NCI-H1417 treated with DMSO at 0.1 percent for 48 hours (cell line): ENCODE results near the gene MED23.

Experiments
- DNase-seq: peaks from one replicate; lab custom pipeline; 2025; lab: John Stamatoyannopoulos, UW

Gene MED23

DNA sequence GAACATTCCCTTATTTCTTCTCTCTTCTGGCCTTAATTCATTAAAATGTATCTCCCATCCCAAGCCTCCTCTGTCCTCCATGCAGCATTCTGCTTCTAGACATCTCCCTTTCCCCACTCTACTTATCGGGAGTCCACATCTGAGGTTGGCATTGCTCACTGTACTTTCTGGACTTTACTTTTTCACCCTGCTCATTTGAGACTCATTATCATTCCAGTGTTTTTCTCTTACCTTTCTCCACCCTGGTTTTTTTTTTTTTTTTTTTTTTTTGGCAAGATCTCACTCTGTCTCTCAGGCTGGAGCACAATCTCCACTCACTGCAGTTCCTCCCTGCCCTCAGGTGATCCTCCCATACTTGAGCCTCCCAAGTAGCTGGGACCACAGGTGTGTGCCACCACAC is 13.5 kb upstream of the MED23 start:
- no peak for DNase-seq

- DNase-seq = no peak
Measured at GRCh38 chr6:131640576-131640975, 12.5 kb upstream of the MED23 start.

GRCh38 chr6:131640100-131640499 is 12.1 kb upstream of the MED23 start:
- DNase-seq = no peak

DNA sequence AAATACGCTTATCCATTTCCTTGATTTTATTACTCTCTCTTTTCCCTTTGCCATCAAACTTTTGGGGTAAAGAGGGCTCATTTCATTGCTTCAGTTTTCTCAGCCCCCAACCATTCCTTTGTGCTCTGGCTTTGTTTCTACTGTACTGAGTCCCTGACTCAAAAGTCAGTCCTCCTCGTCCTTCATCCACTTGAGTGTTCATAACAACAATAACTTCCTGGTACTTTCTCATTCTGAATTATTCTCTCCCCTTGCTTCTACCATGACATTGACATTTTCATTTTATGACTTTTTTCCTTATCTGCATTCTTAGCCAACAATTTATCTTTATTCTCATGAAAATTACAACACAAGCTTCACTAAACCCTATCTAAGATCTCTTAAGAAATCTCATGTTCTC is 10.0 kb upstream of the MED23 start:
- no peak for DNase-seq

DNA sequence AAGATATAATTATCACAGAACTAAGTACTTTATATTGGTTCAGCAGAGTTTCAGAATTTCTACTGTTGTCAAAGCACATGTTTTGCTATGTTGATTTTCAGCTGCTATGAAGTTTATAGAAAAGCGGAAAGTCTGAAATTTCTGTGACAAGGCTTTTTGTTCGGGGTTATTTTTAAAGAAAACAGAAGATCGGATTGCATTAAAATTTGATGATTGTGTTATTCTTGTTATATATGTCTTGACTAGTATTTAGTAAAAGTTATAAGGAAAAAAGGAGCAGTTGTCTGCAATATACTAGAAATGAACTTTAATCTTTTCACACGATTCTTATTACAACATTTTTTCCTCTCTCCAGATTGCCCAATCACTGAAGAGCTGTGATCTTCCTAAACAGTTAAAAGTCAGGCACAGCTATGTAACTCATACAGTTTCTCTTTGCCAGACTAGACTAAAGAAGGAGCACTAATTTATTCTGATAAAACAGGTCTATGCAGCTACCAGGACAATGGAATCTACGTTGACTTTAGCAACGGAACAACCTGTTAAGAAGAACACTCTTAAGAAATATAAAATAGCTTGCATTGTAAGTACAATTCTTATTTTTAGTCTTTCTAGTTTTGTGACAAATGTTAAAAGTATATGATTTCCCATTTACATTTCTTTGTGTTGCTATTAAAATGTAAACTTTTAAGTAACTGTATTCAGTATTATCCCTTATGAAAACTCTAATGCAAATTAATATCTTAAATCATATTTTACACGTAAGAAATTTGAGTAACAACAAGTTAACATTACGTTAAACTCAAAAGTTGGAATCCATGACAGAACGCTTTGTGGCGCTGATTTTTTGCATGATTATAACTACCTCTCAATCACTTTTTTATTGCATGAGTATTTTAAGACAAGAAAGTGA is 9.1 kb upstream of the MED23 start, which contains the start of gene ENPP3:
ENPP3 (plus strand) TSS at position 423 of the 913 bp plus-strand sequence; CDS start at position 506, 83 bp downstream.
- no peak for DNase-seq

DNA sequence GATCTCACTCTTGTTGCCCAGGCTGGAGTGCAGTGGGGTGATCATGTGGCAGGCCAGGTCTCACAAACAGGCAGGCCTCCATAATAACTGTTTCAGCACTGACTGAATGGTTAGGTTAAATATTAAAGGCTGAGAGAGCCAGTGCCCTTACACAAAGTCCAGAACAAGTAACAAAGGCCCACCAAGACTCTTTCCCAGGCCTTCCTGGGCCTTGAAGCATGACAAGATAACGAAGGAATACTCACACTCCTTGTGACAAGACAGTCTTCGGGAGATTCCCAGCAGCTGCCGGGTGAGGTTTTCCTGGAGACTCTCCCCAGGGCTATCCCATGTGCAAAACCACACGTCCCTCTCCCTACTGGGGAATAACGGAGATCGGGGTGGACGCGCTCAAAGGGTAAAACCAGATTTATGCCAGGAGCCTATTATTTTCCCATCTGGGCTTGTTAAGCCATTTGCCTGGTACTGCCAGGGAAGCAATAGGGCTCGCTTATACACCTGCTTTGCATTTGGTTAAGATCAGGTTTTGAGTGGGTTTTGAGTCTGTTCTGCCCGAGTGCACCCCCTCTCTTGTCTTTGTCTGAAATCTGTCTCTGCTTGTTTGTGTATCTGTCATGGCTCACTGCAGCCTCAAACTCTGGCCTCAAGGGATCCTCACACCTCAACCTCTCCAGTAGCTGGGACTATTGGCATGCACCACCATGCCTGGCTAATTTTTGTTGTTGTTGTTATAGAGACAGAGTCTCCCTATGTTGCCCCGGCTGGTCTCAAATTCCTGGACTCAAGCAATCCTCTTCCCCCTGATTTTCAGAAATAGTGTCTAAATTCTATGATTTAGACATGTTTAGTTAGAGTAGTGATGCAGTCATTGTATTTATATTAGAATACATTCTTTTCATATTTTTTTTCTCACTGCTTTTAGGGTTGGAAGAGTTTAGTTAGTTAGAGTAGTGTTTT is 7.6 kb upstream of the MED23 start:
- DNase-seq = no peak

DNA sequence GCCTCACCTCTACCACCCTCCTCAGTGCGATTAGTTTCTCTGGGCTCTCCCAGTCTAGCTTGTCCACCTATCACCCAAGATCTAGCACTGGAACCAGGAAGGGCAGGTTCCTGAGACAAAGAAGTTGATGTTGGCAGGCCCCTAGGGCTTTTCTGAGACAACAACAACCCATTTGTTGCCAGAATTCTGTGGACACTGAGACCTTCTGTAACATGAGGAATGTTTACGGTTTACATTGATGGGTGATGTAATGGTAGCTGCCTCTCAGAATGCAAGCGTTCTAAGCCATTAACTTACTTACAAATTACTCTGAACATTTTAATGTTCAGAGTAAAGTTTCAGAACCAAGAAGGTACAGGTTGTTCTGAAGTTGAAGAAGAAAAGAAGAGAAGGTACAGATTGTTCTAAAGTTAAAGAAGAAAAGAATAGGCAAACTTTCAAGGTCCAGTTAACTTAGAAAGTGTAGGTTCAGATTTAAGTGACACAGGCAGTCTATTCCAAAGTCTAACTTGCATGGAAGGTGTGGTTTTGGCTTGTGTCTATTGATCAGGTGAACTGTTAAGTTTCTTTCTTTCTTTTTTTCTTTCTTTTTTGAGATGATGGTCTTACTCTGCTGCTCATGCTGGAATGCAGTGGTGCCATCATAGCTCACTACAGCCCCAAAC is 3.7 kb upstream of the MED23 start:
- DNase-seq = no peak

DNA sequence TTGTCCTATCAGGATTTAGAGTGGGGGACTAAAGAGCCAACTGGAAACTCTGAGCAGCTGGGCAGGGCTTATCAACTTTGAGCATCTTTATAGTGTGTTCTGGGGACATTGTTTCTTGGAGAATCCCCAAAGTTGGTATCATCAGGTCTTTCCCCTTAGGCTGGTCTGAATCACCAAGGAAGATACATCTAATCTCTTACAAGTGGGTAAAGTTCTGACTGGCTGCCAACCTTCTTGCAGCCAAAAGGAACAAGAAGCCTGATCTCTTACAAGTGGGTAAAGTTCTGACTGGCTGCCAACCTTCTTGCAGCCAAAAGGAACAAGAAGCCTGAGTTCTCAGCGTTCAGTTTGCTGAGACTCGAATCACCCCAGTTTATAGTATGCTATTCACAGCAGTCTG is 1.6 kb upstream of the MED23 start:
- no peak for DNase-seq

GRCh38 chr6:131628726-131629125 is 684 bp upstream of the MED23 start:
- no peak for DNase-seq

DNA sequence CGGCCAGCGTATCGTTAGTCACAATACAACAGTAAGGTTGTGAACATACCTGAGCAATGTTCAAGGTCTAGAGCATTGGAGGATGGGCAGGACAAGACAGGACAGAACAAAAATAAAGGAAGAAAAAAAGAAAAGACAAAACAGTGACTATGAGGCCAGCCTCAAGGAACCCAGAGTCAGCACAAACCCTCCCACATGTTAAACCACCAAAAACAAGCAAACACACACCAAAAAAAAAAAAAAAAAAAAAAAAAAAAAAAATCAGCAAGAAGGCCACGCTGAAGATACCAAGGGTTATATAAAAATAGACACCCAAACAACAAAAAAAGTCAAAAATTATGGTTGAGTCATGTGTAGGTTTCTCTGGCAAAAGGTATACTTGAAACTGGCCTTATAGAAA is 12.8 kb downstream of the MED23 start:
- no peak for DNase-seq

- no peak for DNase-seq
Measured at GRCh38 chr6:131613296-131613925, 14.6 kb downstream of the MED23 start.

- no peak for DNase-seq
Measured at GRCh38 chr6:131602781-131603312, 25.2 kb downstream of the MED23 start.

DNA sequence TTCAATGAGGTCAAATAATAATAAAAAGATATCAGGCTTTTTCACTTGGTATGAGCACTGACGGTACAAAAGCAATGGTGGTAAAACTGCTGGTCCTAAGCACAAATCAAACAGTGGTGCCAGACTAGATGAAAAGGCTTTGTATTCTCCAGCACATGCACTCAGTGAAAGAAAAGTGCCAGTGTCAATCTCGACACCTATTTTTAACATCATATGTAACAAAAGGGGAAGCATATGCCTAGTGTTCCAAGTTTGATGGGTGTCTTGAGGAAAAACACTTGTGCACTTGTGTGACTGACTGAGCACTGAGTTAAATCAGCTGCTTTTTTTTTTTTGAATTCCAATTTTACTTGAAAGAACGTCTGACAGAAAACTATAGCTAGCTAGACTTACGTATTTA is 27.3 kb downstream of the MED23 start:
- no peak for DNase-seq

DNA sequence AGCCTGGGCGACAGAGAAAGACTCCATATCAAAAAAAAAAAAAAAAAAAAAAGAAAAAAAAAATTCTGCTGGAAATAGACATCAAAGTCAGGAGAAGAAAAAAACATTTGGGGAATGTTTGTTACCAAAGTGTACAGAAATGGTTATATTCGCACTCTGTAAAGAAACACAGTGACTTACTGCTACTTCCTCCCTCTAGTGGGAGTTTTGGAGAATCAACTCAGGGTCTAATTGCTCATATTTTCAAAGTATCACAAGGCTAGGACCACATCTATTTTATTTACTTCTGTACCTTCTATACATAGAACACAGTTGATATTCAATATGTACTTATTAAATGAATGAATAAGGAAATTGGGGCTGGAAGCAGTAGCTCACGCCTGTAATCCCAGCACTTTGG is 30.6 kb downstream of the MED23 start:
- no peak for DNase-seq

DNA sequence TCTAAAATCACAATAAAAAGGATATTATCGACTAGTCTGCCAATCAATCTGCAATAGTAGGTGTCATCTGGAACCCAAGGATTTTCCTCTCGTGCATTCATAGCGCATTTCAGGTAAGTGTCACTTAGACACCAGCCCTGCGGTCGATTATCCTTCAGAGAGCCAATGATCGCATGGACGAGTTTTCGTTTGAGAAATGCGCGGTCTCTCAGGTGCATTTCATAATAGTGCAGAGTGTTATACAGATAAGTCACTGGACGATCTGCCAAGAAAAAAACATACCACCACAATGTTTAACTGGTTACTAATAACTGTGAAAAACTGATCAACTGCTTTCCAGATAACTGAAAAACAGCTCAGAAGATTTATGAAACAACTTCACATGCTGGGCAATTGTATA is 34.0 kb downstream of the MED23 start:
- no peak for DNase-seq

GRCh38 chr6:131592935-131593334 is 35.1 kb downstream of the MED23 start:
- no peak for DNase-seq

GRCh38 chr6:131588643-131589042 is 39.4 kb downstream of the MED23 start:
- DNase-seq = no peak

DNA sequence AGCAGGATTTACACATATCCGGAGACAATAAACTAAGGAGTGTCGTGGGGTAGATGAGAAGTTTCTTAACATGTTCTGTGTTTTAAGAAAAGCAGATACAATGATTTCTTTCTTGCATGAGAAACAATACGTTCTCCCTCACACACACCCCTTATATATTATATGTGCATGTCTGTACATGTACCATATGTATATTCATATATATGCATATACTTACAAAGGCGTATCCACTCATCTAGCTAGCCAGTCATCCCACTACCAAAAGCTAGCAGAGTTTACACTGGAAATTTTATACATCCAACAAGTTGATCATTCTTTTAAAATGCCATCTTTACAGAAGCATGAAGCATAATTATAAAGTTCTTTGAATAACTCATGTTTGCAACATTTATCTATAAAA is 40.1 kb downstream of the MED23 start:
- DNase-seq = no peak

DNA sequence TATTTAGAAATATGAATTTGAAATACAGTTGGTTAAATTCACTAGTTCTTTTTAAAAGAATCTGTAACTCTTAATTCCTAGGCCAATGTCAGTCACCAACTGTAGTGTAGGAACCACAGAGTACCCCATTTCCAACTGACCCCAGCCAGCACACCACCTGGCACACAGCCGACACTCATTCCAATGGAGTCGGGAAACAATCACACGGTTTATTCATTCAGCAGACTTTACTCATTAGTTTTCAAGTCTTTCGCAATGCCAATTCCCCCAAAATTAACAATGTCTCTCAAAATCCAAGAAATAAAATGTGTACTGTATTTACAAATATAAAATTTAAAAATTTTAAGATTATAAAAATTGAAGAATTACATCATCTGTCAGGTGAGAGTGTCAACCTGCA is 41.5 kb downstream of the MED23 start:
- DNase-seq = no peak

DNA sequence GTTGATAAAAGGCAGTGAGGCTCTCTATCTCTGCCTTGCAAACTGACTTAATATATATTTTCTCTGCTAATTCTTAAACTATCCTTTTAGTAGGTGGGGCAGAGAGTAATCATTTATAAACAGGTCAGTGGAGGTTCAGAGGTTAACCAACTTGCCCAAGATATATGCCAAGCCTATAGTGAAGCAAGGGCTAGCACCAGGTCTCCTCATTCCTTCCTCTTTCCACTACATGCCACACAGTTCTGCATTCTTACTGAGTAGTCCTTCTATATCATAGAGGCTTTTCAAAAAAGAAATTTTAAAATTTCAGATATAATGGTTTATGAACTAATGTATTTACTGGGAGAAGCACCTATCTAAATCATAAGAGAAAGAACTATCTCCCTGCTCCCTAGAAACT is 46.5 kb downstream of the MED23 start:
- no peak for DNase-seq

GRCh38 chr6:131575834-131576478 is 52.1 kb downstream of the MED23 start:
- DNase-seq = no peak
